HG03439 (cell line): Measurements from ENCODE around the gene CCDC59.
"Not testable (repeated sequence)": the region's sequence is repeated elsewhere in the genome, so short reads cannot be mapped to it uniquely, and the experiment has no call there.

Experiments
- ATAC-seq: cut with Tn5 transposase; IDR thresholded peaks from one replicate; pipeline ENCODE4 v1.9.1; 2021; ENCODE audit warnings: mild to moderate bottlenecking, moderate library complexity; ENCODE audit not compliant: unreplicated experiment

The CCDC59 gene

DNA sequence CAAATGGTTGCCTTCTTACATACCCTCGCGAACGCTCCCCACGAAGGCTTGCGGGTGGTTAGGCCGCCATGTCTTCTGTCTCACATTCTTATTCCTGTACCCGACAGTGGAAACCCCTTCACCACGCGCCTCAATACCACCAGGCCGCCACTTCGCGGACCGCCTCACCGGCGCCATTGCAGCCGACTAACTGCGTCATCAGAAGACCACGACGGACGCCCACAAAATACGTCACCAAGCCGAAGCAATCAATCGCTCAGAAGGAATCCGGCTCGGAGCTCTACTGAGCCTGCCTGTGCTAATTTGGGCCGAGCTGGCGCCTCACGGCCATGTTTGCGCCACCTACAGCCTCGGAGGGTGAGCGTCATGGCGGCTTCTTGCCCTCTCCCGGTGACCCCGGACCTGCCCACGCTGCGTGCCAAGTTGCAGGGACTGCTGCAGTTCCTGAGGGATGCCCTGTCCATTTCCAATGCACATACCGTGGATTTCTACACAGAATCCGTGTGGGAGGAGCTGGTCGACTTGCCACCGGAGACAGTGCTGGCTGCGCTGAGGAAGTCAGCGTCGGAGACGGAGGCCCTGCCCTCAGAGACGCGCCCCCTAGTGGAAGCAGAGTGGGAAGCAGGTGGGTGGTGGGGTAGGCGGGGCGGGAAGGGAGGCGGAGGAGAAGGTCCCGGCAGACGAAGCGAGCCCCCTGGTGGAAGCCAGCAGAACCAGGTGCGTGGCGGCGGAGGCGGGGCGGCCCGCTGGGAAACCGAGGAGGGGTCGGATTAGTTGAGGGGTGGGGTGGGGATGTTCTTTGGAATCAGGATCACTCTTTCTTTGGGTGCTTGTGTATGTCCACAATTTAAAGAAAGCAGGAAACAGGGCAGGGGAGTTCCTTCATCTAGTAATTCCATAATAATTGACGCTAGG is at the start of gene CCDC59, which contains the start of gene METTL25:
Gene CCDC59 (minus strand): TSS at position 188 of the 915 bp plus-strand sequence. CDS start 11 bp downstream, at position 177.
Gene METTL25 (plus strand): TSS at position 330 of the 915 bp plus-strand sequence. CDS start 37 bp downstream, at position 367.
- ATAC-seq = peak; percentile 97

DNA sequence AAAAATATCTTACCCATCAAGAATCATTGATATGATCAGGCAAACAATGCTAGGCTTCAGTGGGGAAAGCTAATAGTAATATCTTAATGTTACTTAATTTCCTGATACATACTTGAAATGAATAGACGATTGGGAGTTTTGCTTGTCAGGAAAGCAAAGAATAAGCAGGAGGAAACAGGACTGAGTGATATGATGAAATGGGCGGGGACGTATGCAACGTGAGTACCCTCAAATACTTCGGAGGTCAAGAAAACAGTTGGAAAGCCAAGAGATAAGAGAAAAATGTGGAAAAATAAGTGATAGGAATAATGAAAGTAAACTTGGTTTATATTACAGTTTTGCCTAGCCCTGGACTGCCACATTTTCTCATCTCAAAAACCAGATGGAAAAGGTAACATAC is 49.3 kb upstream of the CCDC59 start:
- no peak for ATAC-seq

DNA sequence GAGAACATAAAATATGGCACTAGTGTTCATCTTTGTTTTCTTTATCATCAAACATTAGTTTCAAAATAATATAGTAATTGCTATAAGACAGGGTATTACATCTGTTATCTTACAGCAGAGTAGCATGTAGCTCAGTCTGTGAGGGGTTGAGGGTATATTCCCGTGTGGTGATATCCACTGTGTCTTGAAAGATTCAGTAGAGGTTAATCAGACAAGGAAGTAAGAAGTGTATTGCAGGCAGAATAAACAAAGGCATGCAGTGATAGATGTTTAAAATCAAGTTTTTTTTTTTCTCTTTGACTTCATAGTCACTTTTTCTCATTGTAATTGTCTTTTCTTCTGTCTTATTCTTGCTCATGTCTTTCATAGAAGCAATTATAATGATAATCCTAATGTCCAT is 48.5 kb upstream of the CCDC59 start:
- no peak for ATAC-seq

DNA sequence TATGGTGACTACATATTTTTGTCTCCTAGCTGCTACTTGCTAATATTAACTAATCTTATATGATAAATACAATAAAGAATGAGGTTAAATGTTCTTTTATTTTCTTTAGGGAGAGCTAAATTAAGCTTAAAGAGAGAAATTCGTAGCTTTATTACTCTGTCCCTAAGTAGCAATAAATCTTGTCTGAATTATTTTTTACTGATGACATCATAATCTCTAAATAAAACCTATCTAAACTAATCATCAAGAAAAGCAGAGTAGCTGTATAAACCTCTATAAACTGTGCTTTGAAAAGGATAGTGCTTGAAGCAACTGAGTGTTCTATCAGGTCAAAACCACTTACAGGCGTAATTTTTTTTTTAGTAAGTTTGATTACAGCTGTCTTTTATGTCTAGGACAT is 42.6 kb upstream of the CCDC59 start:
- no peak for ATAC-seq

- no peak for ATAC-seq
These were observed 40.7 kb upstream of the CCDC59 start for GRCh38 chr12:82398879-82399278.

DNA sequence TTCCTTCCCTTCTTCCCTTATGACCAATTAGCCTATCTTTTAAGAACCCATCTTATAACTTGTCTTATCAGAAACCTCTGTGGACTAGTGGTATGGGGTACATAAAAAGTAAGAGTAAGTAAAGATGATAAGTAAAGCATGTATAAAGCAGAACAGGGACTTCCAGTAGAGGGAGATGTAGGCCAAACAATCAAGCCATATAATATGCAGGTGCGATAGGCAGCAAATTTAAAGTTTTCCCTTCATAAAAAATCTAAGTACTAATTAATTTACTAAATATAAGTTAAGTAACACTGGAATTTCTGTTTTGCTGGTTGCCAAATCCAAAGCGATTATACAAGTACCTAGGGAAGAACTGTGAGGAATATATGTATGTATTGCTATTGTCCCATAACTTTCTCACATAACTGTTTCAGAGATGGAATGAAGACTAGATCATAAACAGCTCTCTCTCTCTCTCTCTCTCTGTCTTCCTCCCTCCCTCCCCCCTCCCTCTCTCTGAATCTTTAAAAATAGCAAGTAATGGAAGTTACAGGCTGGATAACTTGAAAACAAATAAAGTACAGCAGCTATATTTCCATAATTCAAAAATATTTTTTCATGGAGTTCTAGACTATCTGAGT is 25.9 kb upstream of the CCDC59 start:
- no peak for ATAC-seq

DNA sequence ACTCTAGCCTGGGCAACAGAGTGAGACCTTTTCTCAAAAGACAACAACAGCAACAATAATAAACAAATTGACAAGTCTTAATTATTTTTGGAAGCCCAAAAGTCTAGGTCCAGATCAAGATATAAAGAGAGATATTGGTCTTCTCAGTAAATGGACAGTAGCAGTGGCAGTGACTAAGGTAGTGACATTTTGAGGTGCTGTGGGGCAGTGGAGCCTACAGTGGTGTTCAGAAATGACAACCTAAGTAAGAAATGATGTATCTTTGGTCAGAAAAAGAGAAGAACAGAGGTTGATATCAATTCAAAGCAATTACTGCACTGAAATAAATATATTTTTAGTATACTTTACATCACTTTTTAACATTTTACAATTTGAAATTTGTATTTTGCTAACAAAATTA is 20.8 kb upstream of the CCDC59 start:
- ATAC-seq = no peak

- no peak for ATAC-seq
These were observed 17.0 kb upstream of the CCDC59 start for GRCh38 chr12:82375201-82375600.

- ATAC-seq = no peak
These were observed 8.0 kb upstream of the CCDC59 start for GRCh38 chr12:82366197-82366596.

DNA sequence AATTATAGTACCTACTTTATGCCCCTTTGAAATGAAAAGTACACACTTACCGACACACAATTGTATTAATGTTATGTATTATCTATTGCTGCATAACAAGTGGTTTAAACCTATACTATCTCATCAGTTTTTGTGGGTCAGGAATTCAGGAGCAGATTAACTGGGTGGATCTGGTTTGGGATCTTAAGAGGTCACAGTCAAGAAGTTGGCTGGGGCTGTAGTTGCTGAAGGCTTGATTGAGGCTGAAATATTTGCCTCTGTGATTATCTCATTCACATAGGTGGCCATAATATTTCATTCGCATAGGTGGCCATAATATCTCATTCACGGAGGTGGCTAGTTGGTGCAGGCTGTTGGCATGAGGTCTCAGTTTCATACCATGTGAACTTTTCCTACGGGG is 5.8 kb upstream of the CCDC59 start:
- ATAC-seq = no peak

DNA sequence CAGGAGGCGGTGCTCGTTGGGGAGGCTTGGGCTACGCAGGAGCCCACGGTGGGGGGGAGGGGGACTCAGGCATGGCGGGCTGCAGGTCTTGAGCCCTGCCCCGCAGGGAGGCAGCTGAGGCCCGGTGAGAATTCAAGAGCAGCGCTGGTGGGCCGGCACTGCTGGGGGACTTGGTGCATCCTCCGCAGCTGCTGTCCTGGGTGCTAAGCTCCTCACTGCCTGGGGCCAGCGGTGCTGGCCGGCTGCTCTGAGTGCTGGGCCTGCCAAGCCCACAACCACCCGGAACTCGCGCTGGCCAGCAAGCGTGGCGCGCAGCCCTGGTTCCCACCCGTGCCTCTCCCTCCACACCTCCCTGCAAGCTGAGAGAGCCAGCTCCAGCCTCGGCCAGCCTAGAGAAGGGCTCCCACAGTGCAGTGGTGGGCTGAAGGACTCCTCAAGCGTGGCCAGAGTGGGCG is 3.3 kb upstream of the CCDC59 start:
- no peak for ATAC-seq

DNA sequence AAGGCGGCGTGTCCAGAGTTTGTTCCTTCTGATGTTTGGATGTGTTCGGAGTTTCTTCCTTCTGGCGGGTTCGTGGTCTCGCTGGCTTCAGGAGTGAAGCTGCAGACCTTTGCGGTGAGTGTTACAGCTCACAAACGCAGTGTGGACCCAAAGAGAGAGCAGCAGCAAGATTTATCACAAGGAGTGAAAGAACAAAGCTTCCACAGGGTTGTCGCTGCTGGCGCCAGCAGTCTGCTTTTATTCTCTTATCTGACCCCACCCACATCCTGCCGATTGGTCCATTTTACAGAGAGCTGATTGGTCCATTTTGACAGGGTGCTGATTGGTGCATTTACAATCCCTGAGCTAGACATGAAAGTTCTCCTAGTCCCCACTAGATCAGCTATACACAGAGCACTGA is 2.6 kb upstream of the CCDC59 start:
- not testable (repeated sequence) for ATAC-seq

GRCh38 chr12:82359115-82359478 is 910 bp upstream of the CCDC59 start:
- peak; percentile 9 for ATAC-seq

DNA sequence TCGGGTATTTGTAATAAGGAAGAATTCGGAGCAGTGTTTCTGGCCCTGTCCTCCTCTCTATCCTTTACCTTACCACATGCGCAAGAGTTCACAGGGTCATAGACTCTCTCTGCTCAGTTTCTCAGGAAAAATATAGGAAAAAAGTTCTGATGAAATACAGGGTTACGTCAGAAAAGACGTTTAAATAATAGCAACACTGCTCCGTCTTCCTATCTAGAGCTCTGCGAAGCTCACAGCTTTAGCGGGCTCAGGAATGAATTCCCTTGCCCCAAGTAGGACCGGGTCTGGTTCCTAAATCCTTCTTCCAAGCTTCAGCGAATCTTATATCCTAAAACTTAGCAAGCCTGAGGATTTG is 365 bp downstream of the CCDC59 start:
- no peak for ATAC-seq

DNA sequence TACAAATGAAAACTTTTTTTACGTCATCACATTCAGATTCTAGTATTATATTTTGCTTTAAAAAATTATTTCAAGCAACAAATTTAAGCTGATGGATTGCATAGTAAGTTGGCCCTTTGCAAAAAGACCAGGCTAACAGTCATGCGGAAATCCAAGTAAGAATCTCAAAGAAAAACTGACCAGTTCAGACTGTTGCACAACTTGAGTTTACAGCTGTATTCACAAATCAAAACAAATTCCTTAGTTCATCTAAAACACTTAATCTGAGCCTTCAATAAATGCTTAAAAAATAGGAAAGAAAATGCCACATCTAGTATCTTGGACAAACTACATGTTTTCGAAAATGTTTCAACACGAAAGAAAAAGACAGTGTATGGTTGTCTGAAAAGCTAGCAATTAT is 847 bp downstream of the CCDC59 start:
- no peak for ATAC-seq

DNA sequence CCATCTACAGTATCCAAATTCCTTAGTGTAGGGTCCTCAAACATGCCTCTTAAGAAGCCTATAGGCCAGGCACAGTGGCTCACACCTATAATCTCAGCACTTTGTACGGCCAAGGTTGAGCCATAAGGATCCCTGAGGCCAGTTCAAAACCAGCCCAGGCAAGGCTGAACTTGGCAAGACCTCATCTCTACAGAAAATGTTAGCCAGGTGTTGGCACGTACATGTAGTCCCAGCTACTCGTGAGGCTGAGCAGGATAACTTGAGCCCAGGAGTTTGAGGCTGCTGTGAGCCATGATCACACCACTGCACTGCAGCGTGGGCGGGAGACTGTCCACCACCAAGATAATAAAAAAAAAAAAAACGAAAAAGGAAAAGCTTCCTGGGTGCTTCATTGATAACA is 6.8 kb downstream of the CCDC59 start:
- ATAC-seq = no peak

DNA sequence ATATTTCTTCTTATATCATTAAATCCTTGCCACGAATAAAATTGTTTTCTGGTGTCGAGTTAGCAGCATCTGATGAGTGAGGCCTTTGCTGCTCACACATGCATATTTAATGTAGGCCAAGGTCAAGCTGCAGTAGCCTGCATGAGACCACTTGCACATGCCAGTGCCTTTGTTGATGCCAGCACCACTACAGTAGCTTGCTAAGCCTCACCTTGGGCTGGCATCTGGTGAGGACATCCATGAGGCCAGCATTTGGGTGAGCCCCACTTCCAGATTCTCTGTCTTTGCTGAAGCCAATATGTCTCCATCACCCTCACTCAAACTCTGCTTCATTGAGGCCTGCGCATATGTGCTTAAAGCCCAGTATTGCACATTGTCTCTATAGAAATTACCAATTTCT is 8.0 kb downstream of the CCDC59 start:
- ATAC-seq = no peak

DNA sequence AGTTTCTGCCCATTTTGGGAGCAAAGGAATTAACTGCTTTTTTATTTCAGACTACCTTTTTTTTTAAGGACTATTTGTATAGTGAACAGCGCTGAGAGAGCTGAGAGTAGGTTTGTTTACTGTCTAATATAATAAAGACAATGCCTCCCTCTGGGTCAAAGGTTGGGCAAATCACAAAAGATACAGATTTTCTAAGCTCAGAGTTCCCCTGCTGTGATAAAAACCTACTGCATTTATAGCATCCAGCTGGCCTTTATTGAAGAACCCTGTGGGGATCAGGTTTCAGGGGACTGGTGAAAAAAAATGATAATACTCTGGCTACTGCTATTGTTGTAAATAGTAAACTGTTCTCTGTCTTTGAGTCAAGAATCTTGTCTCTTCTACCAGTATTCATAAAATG is 28.7 kb downstream of the CCDC59 start:
- no peak for ATAC-seq

- ATAC-seq = no peak
These were observed 30.3 kb downstream of the CCDC59 start for GRCh38 chr12:82327861-82328260.

- ATAC-seq = no peak
These were observed 31.2 kb downstream of the CCDC59 start for GRCh38 chr12:82326905-82327503.

- no peak for ATAC-seq
These were observed 32.4 kb downstream of the CCDC59 start for GRCh38 chr12:82325540-82326336.
